ENCODE measurements around the gene DIPK1A.

The DIPK1A gene

GRCh38 chr1:92870591-92870990, 90.7 kb downstream of the DIPK1A start:
- DNase-seq, result no peak

GRCh38 chr1:92864131-92864530, 97.1 kb downstream of the DIPK1A start:
- no peak for DNase-seq

GRCh38 chr1:92862605-92863004, 98.7 kb downstream of the DIPK1A start:
- no peak for DNase-seq

- no peak for DNase-seq
These were observed 101.7 kb downstream of the DIPK1A start for GRCh38 chr1:92859400-92860039.

GRCh38 chr1:92858564-92859399, 102.5 kb downstream of the DIPK1A start:
- peak; percentile 15 for DNase-seq

GRCh38 chr1:92857817-92858216, 103.4 kb downstream of the DIPK1A start:
- no peak for DNase-seq

GRCh38 chr1:92855236-92855635, 106.0 kb downstream of the DIPK1A start:
- DNase-seq, result no peak

- DNase-seq, result no peak
These were observed 107.0 kb downstream of the DIPK1A start for GRCh38 chr1:92854101-92854785.

- DNase-seq, result no peak
These were observed 108.0 kb downstream of the DIPK1A start for GRCh38 chr1:92853299-92853698.

- DNase-seq, result no peak
These were observed 109.5 kb downstream of the DIPK1A start for GRCh38 chr1:92851729-92852128.

GRCh38 chr1:92850019-92850418, 111.2 kb downstream of the DIPK1A start:
- DNase-seq, result no peak

- no peak for DNase-seq
These were observed 113.1 kb downstream of the DIPK1A start for GRCh38 chr1:92848201-92848600.

GRCh38 chr1:92845908-92846307, 115.4 kb downstream of the DIPK1A start:
- DNase-seq, result no peak

- no peak for DNase-seq
These were observed 116.8 kb downstream of the DIPK1A start for GRCh38 chr1:92844439-92844838.

GRCh38 chr1:92843429-92844352, 117.6 kb downstream of the DIPK1A start:
- no peak for DNase-seq

- DNase-seq, result no peak
These were observed 118.2 kb downstream of the DIPK1A start for GRCh38 chr1:92843046-92843423.

GRCh38 chr1:92842082-92843045, 118.9 kb downstream of the DIPK1A start:
- no peak for DNase-seq

GRCh38 chr1:92840600-92840999, 120.7 kb downstream of the DIPK1A start:
- no peak for DNase-seq

- DNase-seq, result no peak
These were observed 121.8 kb downstream of the DIPK1A start for GRCh38 chr1:92839442-92839841.

- DNase-seq, result no peak
These were observed 122.7 kb downstream of the DIPK1A start for GRCh38 chr1:92838519-92838918.

GRCh38 chr1:92837062-92837461, 124.2 kb downstream of the DIPK1A start:
- no peak for DNase-seq

- DNase-seq, result no peak
These were observed 126.6 kb downstream of the DIPK1A start for GRCh38 chr1:92834617-92835016.
